Activated effector memory CD4-positive, alpha-beta T cell treated with Interleukin-2 at 50 U/mL for 16 hours (primary cell): Measurements from ENCODE around the gene SLC66A2.
A peak's percentile ranks its signal among the peaks of the same experiment; 100 is the strongest.
"Not testable (repeated sequence)": the region's sequence is repeated elsewhere in the genome, so short reads cannot be mapped to it uniquely, and the experiment has no call there.

Experiments used
- DNase-seq: peaks from one replicate; pipeline ENCODE4 v3.0.0-alpha.2; 2020

Gene SLC66A2

GRCh38 chr18:79951545-79952455 is at the start of gene SLC66A2:
Gene SLC66A2 (minus strand): TSS chr18:79951653. CDS start chr18:79950926, 727 bp downstream.
- DNase-seq = peak; percentile 92

GRCh38 chr18:80000877-80001276 is 49.4 kb upstream of the SLC66A2 start:
- DNase-seq = no peak

GRCh38 chr18:79999701-80000100 is 48.2 kb upstream of the SLC66A2 start:
- DNase-seq = not testable (repeated sequence)

- DNase-seq = no peak
These were observed 40.0 kb upstream of the SLC66A2 start for GRCh38 chr18:79991494-79991893.

GRCh38 chr18:79989195-79989497 is 37.7 kb upstream of the SLC66A2 start:
- no peak for DNase-seq

GRCh38 chr18:79988451-79989194 is 37.2 kb upstream of the SLC66A2 start, which contains the start of gene TXNL4A:
Gene TXNL4A (minus strand): TSS chr18:79988563. CDS start chr18:79988392, 171 bp downstream.
- DNase-seq = peak; percentile 80

GRCh38 chr18:79988071-79988450 is 36.6 kb upstream of the SLC66A2 start:
- peak; percentile 48 for DNase-seq

GRCh38 chr18:79987566-79987965 is 36.1 kb upstream of the SLC66A2 start:
- DNase-seq = no peak

- no peak for DNase-seq
These were observed 35.3 kb upstream of the SLC66A2 start for GRCh38 chr18:79986726-79987125.

- DNase-seq = no peak
These were observed 33.7 kb upstream of the SLC66A2 start for GRCh38 chr18:79985172-79985571.

GRCh38 chr18:79983793-79984192 is 32.3 kb upstream of the SLC66A2 start:
- no peak for DNase-seq

GRCh38 chr18:79983253-79983652 is 31.8 kb upstream of the SLC66A2 start:
- DNase-seq = no peak

GRCh38 chr18:79982736-79983135 is 31.3 kb upstream of the SLC66A2 start:
- no peak for DNase-seq

GRCh38 chr18:79980585-79980984 is 29.1 kb upstream of the SLC66A2 start:
- no peak for DNase-seq

GRCh38 chr18:79979843-79980242 is 28.4 kb upstream of the SLC66A2 start:
- DNase-seq = no peak

GRCh38 chr18:79975985-79976680 is 24.7 kb upstream of the SLC66A2 start:
- DNase-seq = no peak

GRCh38 chr18:79975043-79975442 is 23.6 kb upstream of the SLC66A2 start:
- no peak for DNase-seq

- DNase-seq = no peak
These were observed 22.7 kb upstream of the SLC66A2 start for GRCh38 chr18:79974025-79974654.

- no peak for DNase-seq
These were observed 22.1 kb upstream of the SLC66A2 start for GRCh38 chr18:79973517-79973916.

- DNase-seq = no peak
These were observed 21.3 kb upstream of the SLC66A2 start for GRCh38 chr18:79972720-79973119.

- DNase-seq = no peak
These were observed 20.5 kb upstream of the SLC66A2 start for GRCh38 chr18:79971986-79972385.

GRCh38 chr18:79971211-79971952 is 19.9 kb upstream of the SLC66A2 start:
- no peak for DNase-seq
